ENCODE results near the gene TMPRSS9.
"Not testable (repeated sequence)": the region's sequence is repeated elsewhere in the genome, so short reads cannot be mapped to it uniquely, and the experiment has no call there.

Gene TMPRSS9

GRCh38 chr19:2394442-2395292, 34.6 kb downstream of the TMPRSS9 start:
- DNase-seq, result no peak

- not testable (repeated sequence) for DNase-seq
Observed at GRCh38 chr19:2395293-2395829, 35.3 kb downstream of the TMPRSS9 start.

GRCh38 chr19:2397173-2397572, 37.1 kb downstream of the TMPRSS9 start:
- not testable (repeated sequence) for DNase-seq

GRCh38 chr19:2398735-2399305, 38.8 kb downstream of the TMPRSS9 start:
- DNase-seq, result no peak

- no peak for DNase-seq
Observed at GRCh38 chr19:2399582-2399981, 39.5 kb downstream of the TMPRSS9 start.

- no peak for DNase-seq
Observed at GRCh38 chr19:2408247-2408646, 48.2 kb downstream of the TMPRSS9 start.

GRCh38 chr19:2409352-2409912, 49.4 kb downstream of the TMPRSS9 start:
- no peak for DNase-seq

GRCh38 chr19:2410023-2410422, 50.0 kb downstream of the TMPRSS9 start:
- no peak for DNase-seq

- DNase-seq, result no peak
Observed at GRCh38 chr19:2411709-2412108, 51.6 kb downstream of the TMPRSS9 start.

GRCh38 chr19:2412449-2412848, 52.4 kb downstream of the TMPRSS9 start:
- no peak for DNase-seq

GRCh38 chr19:2413159-2413558, 53.1 kb downstream of the TMPRSS9 start:
- DNase-seq, result no peak

GRCh38 chr19:2413629-2414028, 53.6 kb downstream of the TMPRSS9 start:
- no peak for DNase-seq

- no peak for DNase-seq
Observed at GRCh38 chr19:2415281-2415972, 55.4 kb downstream of the TMPRSS9 start.

- no peak for DNase-seq
Observed at GRCh38 chr19:2415973-2416319, 55.9 kb downstream of the TMPRSS9 start.

- DNase-seq, result no peak
Observed at GRCh38 chr19:2416321-2417097, 56.4 kb downstream of the TMPRSS9 start.

- DNase-seq, result not testable (repeated sequence)
Observed at GRCh38 chr19:2417436-2417835, 57.4 kb downstream of the TMPRSS9 start.

GRCh38 chr19:2417881-2418406, 57.9 kb downstream of the TMPRSS9 start:
- DNase-seq, result no peak

- DNase-seq, result no peak
Observed at GRCh38 chr19:2419754-2420153, 59.7 kb downstream of the TMPRSS9 start.

GRCh38 chr19:2420490-2420889, 60.4 kb downstream of the TMPRSS9 start:
- no peak for DNase-seq

GRCh38 chr19:2421581-2422306, 61.7 kb downstream of the TMPRSS9 start:
- no peak for DNase-seq
